Measurements from ENCODE around the gene ZMYND12. TPM values are rescaled to one million over a fixed set of nuclear protein-coding genes. Genes with fewer than 3 reads are reported as not detected.

ZMYND12 gene
- total RNA-seq, 1 experiment from 2014 or later: not detected

DNA sequence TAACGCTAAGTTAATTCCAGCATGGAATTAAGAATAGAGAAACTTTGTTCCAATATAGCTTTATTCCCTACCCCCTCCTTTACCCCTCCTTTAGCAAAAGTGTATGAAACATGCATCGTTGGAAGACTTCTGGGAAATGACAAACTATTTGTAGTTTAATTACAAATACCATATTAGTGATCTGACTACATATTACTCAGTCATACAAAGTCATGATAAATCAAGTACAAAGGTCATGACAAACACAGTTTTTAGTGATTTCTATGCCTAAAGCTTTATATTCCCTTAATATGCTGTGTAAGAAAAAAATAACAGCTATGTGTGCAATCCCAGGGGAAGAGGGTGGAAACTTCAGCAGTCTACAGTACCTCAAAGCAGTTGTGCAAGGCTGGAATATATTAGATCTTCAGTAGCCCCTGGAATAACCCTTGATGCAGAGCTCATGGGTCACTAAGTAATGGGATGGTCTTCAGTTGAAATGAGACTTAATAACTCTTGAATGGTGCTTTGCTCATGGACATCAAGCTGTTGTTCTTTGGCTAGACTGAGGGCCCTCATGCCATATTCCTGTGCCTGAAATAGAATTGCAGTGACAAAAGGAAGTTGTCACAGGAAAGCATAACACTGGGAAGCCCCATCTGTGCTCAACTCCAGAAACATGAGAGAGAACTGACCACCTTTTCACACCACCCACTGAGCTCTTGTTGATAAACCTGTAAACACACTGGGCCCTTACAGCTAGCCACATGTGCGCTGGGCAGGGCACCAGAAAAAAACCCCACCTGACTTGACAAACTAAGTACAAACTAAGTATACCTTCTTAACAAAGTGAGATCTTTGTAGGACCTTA is 25.3 kb downstream of the ZMYND12 start:
- Histone ChIP-seq H3F3A (ENCODE audit: low read length, unreplicated experiment) (no peaks in the 10 kb centered on the region), H3K9ac (ENCODE audit: low read length) (no peak overlapping the region), H3K4me2 (ENCODE audit: low read length) (peak overlapping the region; percentile 36), H3K27ac (ENCODE audit: low read length) (peak overlapping the region; percentile 57), H2AFZ (ENCODE audit: low read length) (no peak overlapping the region), H3K79me2 (ENCODE audit: low read length) (no peaks in the 10 kb centered on the region), H3K36me3 (ENCODE audit: low read depth, low read length) (no peaks in the 10 kb centered on the region), H3K27me3 (ENCODE audit: low read length) (no peaks in the 10 kb centered on the region), H3K9me3 (ENCODE audit: low read length) (no peaks in the 10 kb centered on the region), H3K4me1 (ENCODE audit: insufficient read depth, low read length) (peaks cover 49% of the 10 kb centered on the region), H4K20me1 (ENCODE audit: low read length) (no peaks in the 10 kb centered on the region), H3K4me3 (ENCODE audit: low read length) (no peak overlapping the region), H3K9me2 (replicated peaks; ENCODE audit: low read length) (no peaks in the 10 kb centered on the region)
- intact Hi-C loops (cut with micrococcal nuclease): loop anchor here (2.0 kb wide), 2 partner anchors 32 to 38 kb away; partner anchors contain the start of gene CCDC30
- ATAC-seq: peak; percentile 59
- no peak for TF ChIP-seq EZH2phosphoT487 (IDR thresholded peaks at IDR 0.05; ENCODE audit: borderline replicate concordance, low read length)
- TF ChIP-seq, protein P1, sequence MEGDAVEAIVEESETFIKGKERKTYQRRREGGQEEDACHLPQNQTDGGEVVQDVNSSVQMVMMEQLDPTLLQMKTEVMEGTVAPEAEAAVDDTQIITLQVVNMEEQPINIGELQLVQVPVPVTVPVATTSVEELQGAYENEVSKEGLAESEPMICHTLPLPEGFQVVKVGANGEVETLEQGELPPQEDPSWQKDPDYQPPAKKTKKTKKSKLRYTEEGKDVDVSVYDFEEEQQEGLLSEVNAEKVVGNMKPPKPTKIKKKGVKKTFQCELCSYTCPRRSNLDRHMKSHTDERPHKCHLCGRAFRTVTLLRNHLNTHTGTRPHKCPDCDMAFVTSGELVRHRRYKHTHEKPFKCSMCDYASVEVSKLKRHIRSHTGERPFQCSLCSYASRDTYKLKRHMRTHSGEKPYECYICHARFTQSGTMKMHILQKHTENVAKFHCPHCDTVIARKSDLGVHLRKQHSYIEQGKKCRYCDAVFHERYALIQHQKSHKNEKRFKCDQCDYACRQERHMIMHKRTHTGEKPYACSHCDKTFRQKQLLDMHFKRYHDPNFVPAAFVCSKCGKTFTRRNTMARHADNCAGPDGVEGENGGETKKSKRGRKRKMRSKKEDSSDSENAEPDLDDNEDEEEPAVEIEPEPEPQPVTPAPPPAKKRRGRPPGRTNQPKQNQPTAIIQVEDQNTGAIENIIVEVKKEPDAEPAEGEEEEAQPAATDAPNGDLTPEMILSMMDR (conservative IDR thresholded peaks at IDR 0.05; ENCODE audit: low read depth, low read length): no peak
- no peak for TF ChIP-seq EZH2 (IDR thresholded peaks at IDR 0.05; ENCODE audit: low read length, unreplicated experiment)
- TSS peak; percentile 54 for BruUV-seq (replicated peaks)
- DNase-seq: peak; percentile 75
- POLR2A ChIA-PET (ENCODE audit: unreplicated experiment): interaction anchor here (0.7 to 0.8 kb wide), 2 partner anchors 25 to 94 kb away, joined by 3 to 4 read pairs; no protein-coding TSS in a partner anchor
- CTCF ChIA-PET: no interaction called here

DNA sequence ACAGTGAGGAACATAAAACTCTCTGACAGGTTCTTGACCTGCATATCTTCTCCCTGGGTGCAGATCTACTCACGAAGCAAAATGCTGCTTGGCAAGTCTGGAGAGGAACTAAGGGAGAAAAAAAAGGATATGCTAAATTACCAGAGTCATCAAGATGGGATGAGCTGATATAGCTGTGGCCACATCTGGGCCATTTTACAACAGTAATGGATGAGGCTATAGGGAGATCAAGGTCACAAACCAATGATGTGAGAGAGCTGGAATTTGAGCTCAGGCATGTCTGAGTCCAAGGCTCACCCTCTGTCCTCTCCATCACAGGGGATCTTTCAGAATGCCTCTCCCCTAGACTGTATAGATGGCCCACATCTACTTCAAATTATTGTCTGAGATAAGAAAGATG is 26.2 kb downstream of the ZMYND12 start:
- no peaks in the 10 kb centered on the region for H3K9me2 ChIP-seq (replicated peaks; ENCODE audit: low read length)
- peak overlapping the region; percentile 36 for H3K4me2 ChIP-seq (ENCODE audit: low read length)
- H3K4me3 ChIP-seq (ENCODE audit: low read length): no peak overlapping the region
- no peaks in the 10 kb centered on the region for H4K20me1 ChIP-seq (ENCODE audit: low read length)
- ATAC-seq: no peak
- TF ChIP-seq, protein P1 (conservative IDR thresholded peaks at IDR 0.05; ENCODE audit: low read depth, low read length): no peak
- TF ChIP-seq EZH2 (IDR thresholded peaks at IDR 0.05; ENCODE audit: low read length, unreplicated experiment) (no peak), EZH2phosphoT487 (IDR thresholded peaks at IDR 0.05; ENCODE audit: borderline replicate concordance, low read length) (no peak)
- intact Hi-C loops (cut with micrococcal nuclease): loop anchor here (2.0 kb wide), 2 partner anchors 33 to 37 kb away; partner anchors contain the start of gene CCDC30
- no peak overlapping the region for H2AFZ ChIP-seq (ENCODE audit: low read length)
- H3K27ac ChIP-seq (ENCODE audit: low read length): peak overlapping the region; percentile 47
- ChIA-PET CTCF (no interaction called here), POLR2A (ENCODE audit: unreplicated experiment) (no interaction called here)
- H3K4me1 ChIP-seq (ENCODE audit: insufficient read depth, low read length): peaks cover 49% of the 10 kb centered on the region
- H3F3A ChIP-seq (ENCODE audit: low read length, unreplicated experiment): no peaks in the 10 kb centered on the region
- no TSS peak for BruUV-seq (replicated peaks)
- no peaks in the 10 kb centered on the region for H3K27me3 ChIP-seq (ENCODE audit: low read length)
- H3K36me3 ChIP-seq (ENCODE audit: low read depth, low read length): no peaks in the 10 kb centered on the region
- no peak overlapping the region for H3K9ac ChIP-seq (ENCODE audit: low read length)
- peak; percentile 12 for DNase-seq
- no peaks in the 10 kb centered on the region for H3K79me2 ChIP-seq (ENCODE audit: low read length)
- no peaks in the 10 kb centered on the region for H3K9me3 ChIP-seq (ENCODE audit: low read length)

DNA sequence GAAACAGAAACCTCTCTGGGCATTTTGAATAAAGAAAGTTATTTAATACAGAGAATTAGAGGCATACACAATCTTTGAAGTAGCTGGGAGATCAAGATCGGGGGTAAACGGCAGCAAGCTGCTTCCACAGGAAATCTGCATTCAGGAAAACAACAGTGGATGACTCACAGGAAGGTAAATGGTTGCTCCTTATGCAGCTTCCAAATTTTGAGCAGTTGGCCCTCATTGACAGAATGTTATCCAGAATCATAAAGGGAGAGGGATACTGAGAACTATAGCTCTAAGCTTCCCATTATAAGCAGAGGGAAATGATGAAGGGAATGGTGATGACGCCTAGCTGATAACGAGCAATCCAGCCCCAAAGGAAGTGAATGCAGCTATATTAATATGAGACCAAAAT is 28.6 kb downstream of the ZMYND12 start:
- Histone ChIP-seq H3K9me2 (replicated peaks; ENCODE audit: low read length) (no peaks in the 10 kb centered on the region), H3K4me1 (ENCODE audit: insufficient read depth, low read length) (peaks cover 57% of the 10 kb centered on the region), H3K27ac (ENCODE audit: low read length) (peak overlapping the region; percentile 22), H3K9ac (ENCODE audit: low read length) (no peak overlapping the region), H2AFZ (ENCODE audit: low read length) (peak overlapping the region; percentile 54), H3K79me2 (ENCODE audit: low read length) (no peaks in the 10 kb centered on the region), H4K20me1 (ENCODE audit: low read length) (no peaks in the 10 kb centered on the region), H3K4me3 (ENCODE audit: low read length) (peak overlapping the region; percentile 16; the same call in 1 of the 2 replicates), H3F3A (ENCODE audit: low read length, unreplicated experiment) (no peaks in the 10 kb centered on the region), H3K27me3 (ENCODE audit: low read length) (no peaks in the 10 kb centered on the region), H3K4me2 (ENCODE audit: low read length) (peak overlapping the region; percentile 43), H3K9me3 (ENCODE audit: low read length) (no peaks in the 10 kb centered on the region), H3K36me3 (ENCODE audit: low read depth, low read length) (no peaks in the 10 kb centered on the region)
- no TSS peak for BruUV-seq (replicated peaks)
- ChIA-PET POLR2A (ENCODE audit: unreplicated experiment) (interaction anchor here (0.6 to 0.7 kb wide), 3 partner anchors 89 to 280 kb away, joined by 3 to 5 read pairs (median 3); partner anchors contain the start of gene YBX1), CTCF (no interaction called here)
- intact Hi-C loops (cut with micrococcal nuclease): no loop called here
- TF ChIP-seq EZH2 (IDR thresholded peaks at IDR 0.05; ENCODE audit: low read length, unreplicated experiment) (no peak), EZH2phosphoT487 (IDR thresholded peaks at IDR 0.05; ENCODE audit: borderline replicate concordance, low read length) (no peak)
- TF ChIP-seq, protein P1 (conservative IDR thresholded peaks at IDR 0.05; ENCODE audit: low read depth, low read length): no peak
- ATAC-seq (peak; percentile 42), DNase-seq (peak; percentile 52)
